ENCODE results near the gene WDR4.
"Not testable (repeated sequence)": the region's sequence is repeated elsewhere in the genome, so short reads cannot be mapped to it uniquely, and the experiment has no call there.

Gene WDR4

GRCh38 chr21:42847726-42848125, 31.6 kb downstream of the WDR4 start:
- no peak for TF ChIP-seq CTCF (conservative IDR thresholded peaks at IDR 0.05; ENCODE audit: low read depth, low read length)
- DNase-seq (ENCODE audit: low read depth): no peak
- H3K4me3 ChIP-seq (ENCODE audit: low read depth, low read length): no peak overlapping the region

- H3K4me3 ChIP-seq (ENCODE audit: low read depth, low read length): no peak overlapping the region
- no peak for TF ChIP-seq CTCF (conservative IDR thresholded peaks at IDR 0.05; ENCODE audit: low read depth, low read length)
Observed at GRCh38 chr21:42847051-42847707, 32.2 kb downstream of the WDR4 start.

DNA sequence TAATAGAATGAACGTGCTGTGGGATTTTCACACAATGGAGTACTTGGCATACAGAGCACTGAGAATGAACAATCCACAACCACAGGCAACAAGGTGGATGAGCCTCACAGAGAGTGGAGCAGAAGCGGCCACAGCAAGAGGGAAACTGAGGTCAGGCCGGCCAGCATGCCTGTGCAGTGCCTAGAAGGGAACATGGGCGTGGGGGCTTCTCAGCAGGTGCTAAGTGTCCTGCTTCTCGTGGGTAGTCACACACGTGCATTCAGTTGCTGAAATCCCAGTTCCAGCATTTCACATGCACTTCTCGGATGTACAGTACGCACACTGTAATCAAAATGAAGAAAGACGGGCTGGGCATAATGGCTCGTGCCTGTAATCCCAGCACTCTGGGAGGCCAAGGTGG, 33.1 kb downstream of the WDR4 start:
- no peak overlapping the region for H3K4me3 ChIP-seq (ENCODE audit: low read depth, low read length)
- DNase-seq (ENCODE audit: low read depth): no peak
- no peak for TF ChIP-seq CTCF (conservative IDR thresholded peaks at IDR 0.05; ENCODE audit: low read depth, low read length)

More at GRCh38 chr21:42847051-42847707, 32.2 kb downstream of the WDR4 start:
- DNase-seq (ENCODE audit: low read depth): no peak

DNA sequence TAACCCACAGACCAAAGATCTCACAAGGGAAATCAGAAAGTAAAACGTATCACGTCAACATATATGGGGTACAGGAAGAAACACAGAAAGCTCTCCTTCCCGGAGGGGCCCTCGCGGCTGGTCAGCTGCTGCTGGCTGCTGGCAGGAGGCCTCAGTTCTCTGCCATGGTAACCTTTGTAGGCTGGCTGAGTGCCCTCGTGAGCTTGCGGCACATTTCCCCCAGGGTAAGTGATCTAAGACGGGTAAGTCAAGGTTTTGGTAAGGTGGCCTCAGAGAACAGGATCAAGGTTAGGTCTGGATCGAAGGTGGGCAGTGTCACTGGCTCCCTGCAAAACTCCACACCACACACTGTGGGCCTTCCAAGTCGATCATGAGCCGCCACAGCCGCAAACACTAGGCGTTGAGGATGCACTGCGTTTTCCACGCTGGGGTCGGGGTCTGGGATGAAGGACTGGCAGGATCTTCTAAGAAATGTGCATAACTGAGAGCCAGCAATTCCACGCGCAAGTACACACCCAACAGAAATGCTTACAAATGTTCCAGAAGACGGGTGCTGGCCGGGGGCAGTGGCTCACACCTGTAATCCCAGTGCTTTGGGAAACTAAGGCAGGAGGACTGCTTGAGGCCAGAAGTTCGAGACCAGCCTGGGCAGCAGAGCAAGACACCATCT, 33.9 kb downstream of the WDR4 start:
- no peak for DNase-seq (ENCODE audit: low read depth)
- no peak for TF ChIP-seq CTCF (conservative IDR thresholded peaks at IDR 0.05; ENCODE audit: low read depth, low read length)
- no peak overlapping the region for H3K4me3 ChIP-seq (ENCODE audit: low read depth, low read length)

DNA sequence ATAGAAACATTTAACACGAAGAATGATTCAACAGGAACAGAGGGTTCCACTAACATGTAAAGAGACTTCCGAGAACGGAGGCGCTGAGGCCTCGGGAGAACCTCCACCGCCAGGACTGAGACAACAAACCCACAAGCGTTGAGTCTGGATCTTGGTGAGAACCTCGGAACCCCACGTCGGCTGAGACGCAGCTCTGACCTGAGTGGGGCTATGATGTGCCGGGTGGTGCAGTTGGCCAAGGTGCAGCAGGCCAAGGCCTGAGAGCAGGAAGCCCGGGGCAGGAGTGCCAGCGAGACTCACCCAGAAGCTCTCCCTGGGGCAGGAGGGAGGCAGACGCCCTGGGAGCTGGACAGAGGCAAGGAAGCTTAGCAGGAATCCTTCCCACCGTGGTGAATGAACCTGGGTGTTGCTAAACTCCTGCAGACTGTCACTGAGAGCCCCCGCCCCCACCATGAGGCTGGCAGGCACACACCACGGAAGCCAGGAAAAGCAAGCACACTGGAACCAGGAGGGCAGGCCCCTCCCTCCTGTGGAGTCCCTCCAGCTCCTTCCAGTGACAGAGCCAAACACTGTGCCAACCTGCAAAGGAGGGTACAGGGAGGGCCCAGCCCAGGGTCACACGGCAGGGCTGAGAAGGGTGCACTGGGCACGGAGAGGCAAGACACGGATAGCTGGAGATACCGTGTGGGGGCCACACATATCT, 34.8 kb downstream of the WDR4 start:
- no peak overlapping the region for H3K4me3 ChIP-seq (ENCODE audit: low read depth, low read length)
- no peak for TF ChIP-seq CTCF (conservative IDR thresholded peaks at IDR 0.05; ENCODE audit: low read depth, low read length)
- no peak for DNase-seq (ENCODE audit: low read depth)

- no peak for TF ChIP-seq CTCF (conservative IDR thresholded peaks at IDR 0.05; ENCODE audit: low read depth, low read length)
- no peak for DNase-seq (ENCODE audit: low read depth)
- no peak overlapping the region for H3K4me3 ChIP-seq (ENCODE audit: low read depth, low read length)
Observed at GRCh38 chr21:42843056-42843455, 36.3 kb downstream of the WDR4 start.

DNA sequence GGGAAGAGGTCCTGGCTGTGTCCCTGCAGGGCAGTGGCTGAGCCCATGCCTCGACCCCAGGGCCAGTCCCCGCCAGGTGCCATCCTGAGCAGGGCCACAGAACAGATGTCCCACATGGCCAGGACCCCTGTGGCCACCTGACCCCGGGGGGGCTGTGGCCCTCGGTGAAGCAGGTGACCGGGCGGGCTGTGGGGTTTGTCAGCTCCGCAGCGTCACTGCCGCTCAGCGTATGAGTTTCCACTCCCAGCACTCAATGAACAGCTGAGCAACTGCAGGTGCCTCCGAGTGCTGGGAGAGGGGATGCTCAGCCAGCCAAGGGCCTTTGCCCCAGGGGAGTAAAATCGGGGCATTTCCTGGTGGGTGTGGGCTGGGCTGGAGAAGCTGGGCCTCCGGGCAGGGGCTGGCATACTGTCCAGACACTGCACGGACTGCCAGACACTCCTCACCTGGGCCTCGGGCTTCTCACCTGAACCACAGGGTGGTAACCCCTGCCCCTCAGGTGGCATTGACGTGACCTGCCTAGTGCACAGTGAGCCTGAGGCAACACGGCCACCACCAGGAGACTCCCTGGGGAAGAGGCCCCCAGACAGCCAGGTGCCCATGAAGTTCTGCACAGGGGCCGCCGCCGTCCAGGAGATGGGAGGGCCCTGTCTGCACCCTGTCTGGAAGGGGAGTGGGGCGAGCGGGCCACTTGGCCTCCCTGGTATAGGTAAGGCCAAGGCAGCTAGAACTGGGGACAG, 37.3 kb downstream of the WDR4 start:
- DNase-seq (ENCODE audit: low read depth): not testable (repeated sequence)

More for the DNA sequence above, 37.3 kb downstream of the WDR4 start:
- H3K4me3 ChIP-seq (ENCODE audit: low read depth, low read length): not testable (repeated sequence)
